T-cell (primary cell): ENCODE measurements around the gene FGG. TPM values are rescaled to one million over a fixed set of nuclear protein-coding genes. Genes with fewer than 3 reads are reported as not detected.

ENCODE experiments used
- ATAC-seq, 4 experiments: fragments of 200-7000 bp in 3 of 4; fragments of 150-1000 bp in 1 of 4; cut with Tn5 transposase; replicated peaks in 1 of 4; 1 replicate in 3 of 4; 2 replicates in 1 of 4; pipeline ENCODE4 v1.10.0; 2021; ENCODE audit warnings: moderate library complexity in 3 of 4, mild to moderate bottlenecking in 2 of 4, moderate number of reproducible peaks in 1 of 4
- CTCF ChIA-PET, 2 donors: fragments of 300-600 bp; sonication (Branson Sonifier 250); formaldehyde crosslinking; loops; one replicate each; lab custom pipeline; 2022; ENCODE audit warnings: antibody characterized with exemption in 2 of 2; lab: Charles Lee
- POLR2A ChIA-PET, 2 donors: fragments of 300-600 bp; sonication (Branson Sonifier 250); formaldehyde crosslinking; loops; one replicate each; lab custom pipeline; 2022; ENCODE audit warnings: antibody characterized with exemption in 2 of 2; lab: Charles Lee
- DNase-seq, 35 experiments: peaks; one replicate each; pipeline versions ENCODE4 v3.0.0 to v3.0.0-alpha.2; 2013 to 2023
- H3K27ac ChIP-seq: one replicate; pipeline ENCODE4 v1.5.1; 2013; ENCODE audit warnings: low read length
- H3K27me3 ChIP-seq, 2 experiments: replicated peaks in 1 of 2; 1 replicate in 1 of 2; 2 replicates in 1 of 2; pipeline versions ENCODE4 v1.6.1 to v1.7.0; 2013; ENCODE audit warnings: low read length in 1 of 2, mixed read lengths in 1 of 2; ENCODE audit not compliant: control insufficient read depth in 2 of 2, insufficient read depth in 2 of 2; ENCODE audit errors: extremely low read depth in 1 of 2
- H3K36me3 ChIP-seq, 2 donors: 1 replicate in 1 of 2; 2 replicates in 1 of 2; pipeline versions ENCODE4 v1.6.1 to v1.7.0; 2013; ENCODE audit warnings: low read length in 1 of 2; ENCODE audit not compliant: control insufficient read depth in 2 of 2, insufficient read depth in 1 of 2; ENCODE audit errors: extremely low read depth in 1 of 2
- H3K4me1 ChIP-seq, 2 experiments: 1 replicate in 1 of 2; 2 replicates in 1 of 2; pipeline versions ENCODE4 v1.6.1 to v1.7.0; 2013; ENCODE audit warnings: low read length in 2 of 2, mixed read lengths in 1 of 2; ENCODE audit not compliant: insufficient read depth in 2 of 2, control insufficient read depth in 1 of 2; ENCODE audit errors: extremely low read depth in 1 of 2
- H3K4me3 ChIP-seq, 2 donors: 1 replicate in 1 of 2; 2 replicates in 1 of 2; pipeline versions ENCODE4 v1.5.1 to v1.7.0; 2013; ENCODE audit warnings: mild to moderate bottlenecking in 2 of 2, low read length in 1 of 2, moderate library complexity in 1 of 2; ENCODE audit not compliant: control insufficient read depth in 1 of 2; ENCODE audit errors: extremely low read depth in 1 of 2
- H3K9me3 ChIP-seq: 2 replicates; pipeline ENCODE4 v1.7.0; 2013
- H3K27ac Mint-ChIP-seq, 2 donors: one replicate each; pipeline ENCODE4 v1.8.0; 2020 to 2021; ENCODE audit warnings: mild to moderate bottlenecking in 2 of 2, mixed read lengths in 2 of 2
- H3K27me3 Mint-ChIP-seq, 2 donors: one replicate each; pipeline ENCODE4 v1.8.0; 2021 to 2022; ENCODE audit warnings: mixed read lengths in 2 of 2
- H3K36me3 Mint-ChIP-seq: one replicate; pipeline ENCODE4 v1.8.0; 2021; ENCODE audit warnings: mixed read lengths
- H3K4me1 Mint-ChIP-seq, 3 donors: one replicate each; pipeline ENCODE4 v1.8.0; 2020 to 2022; ENCODE audit warnings: mixed read lengths in 3 of 3, mild to moderate bottlenecking in 1 of 3
- H3K4me3 Mint-ChIP-seq, 3 donors: one replicate each; pipeline ENCODE4 v1.8.0; 2020 to 2022; ENCODE audit warnings: mild to moderate bottlenecking in 3 of 3, mixed read lengths in 3 of 3, moderate library complexity in 3 of 3
- H3K9me3 Mint-ChIP-seq, 3 donors: one replicate each; pipeline ENCODE4 v1.8.0; 2020 to 2022; ENCODE audit warnings: mixed read lengths in 3 of 3
- WGBS: methylation state at CpG from one replicate; pipeline ENCODE4 v1.1.5; 2013; ENCODE audit warnings: missing lambda C conversion rate; ENCODE audit not compliant: insufficient coverage; 5-methylcytosine and 5-hydroxymethylcytosine counted together
- total RNA-seq, 35 experiments: library from RNA in 6 of 35; stranded (reverse) in 6 of 35; fragments of 120-200 nt in 1 of 35; gene quantifications; one replicate each; pipeline versions ENCODE4 v1.2.1 to v1.2.4 and lab custom pipeline; 2013 to 2026

Gene FGG
- total RNA-seq, 5 donors from 2014 or later (not counting 1 experiment from before 2014, with no cell fraction given): 1.7 to 4.9 (median 3.6) TPM; not detected in 2

DNA sequence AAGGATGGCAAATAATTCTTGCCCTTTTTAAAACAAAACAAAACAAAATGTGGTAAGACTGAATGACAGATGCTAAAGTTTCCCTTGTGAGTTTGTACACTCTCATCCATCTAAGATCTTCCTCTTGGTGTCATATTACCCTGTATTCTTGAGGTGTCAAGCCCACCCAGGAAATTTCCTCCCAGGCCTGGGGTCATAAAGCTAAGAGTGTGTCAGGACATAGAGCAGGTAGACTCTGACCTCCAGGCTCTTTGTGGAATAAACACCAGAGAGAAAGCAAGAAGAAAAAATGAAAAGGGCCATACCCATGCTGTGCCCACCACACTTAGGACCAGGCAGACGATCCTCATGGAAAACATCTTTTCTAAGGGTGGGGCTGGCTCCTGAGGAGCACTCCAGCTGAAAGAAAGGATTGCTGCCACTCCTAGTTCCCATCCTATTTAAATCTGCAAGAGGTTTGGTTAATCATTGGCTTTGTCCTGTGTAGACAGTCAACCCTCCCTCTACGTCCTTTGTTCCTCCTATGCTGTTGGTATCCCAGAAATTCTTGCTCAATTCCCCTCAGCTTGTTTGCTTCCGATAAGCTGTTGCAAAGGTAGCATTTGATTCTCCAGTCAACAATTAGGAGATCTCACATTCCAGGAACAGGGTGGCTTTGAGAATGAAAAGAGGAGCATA lies 22.0 kb downstream of the FGG start, which contains the start of gene FGA:
TSS of gene FGA (minus strand) at position 414 of the 678 bp plus-strand sequence. CDS start at position 359, 55 bp downstream.
- CTCF ChIA-PET: interaction anchor here in 1 of 2 donors (0.7 kb wide), 1 partner anchor 287 kb away, joined by 4 read pairs; no protein-coding TSS in a partner anchor
- H3K4me1 Mint-ChIP-seq: no peaks in the 10 kb centered on the region
- no peak within 1 kb of the TSS for H3K27ac ChIP-seq
- no peaks in the 10 kb centered on the region for H3K36me3 Mint-ChIP-seq
- peaks cover 14 to 24% of the 10 kb centered on the region in 2 donors for H3K27me3 Mint-ChIP-seq
- no peaks in the 10 kb centered on the region for H3K9me3 ChIP-seq
- DNase-seq (no peak), ATAC-seq (no peak)
- no CpG with 5 or more reads among the region's 3 CpGs for WGBS
- H3K9me3 Mint-ChIP-seq: no peaks in the 10 kb centered on the region
- H3K27me3 ChIP-seq: peaks cover 0 to 10% of the 10 kb centered on the region in 2 experiments
- H3K4me3 ChIP-seq: no peak within 1 kb of the TSS
- no peaks in the 10 kb centered on the region for H3K36me3 ChIP-seq
- no peak within 1 kb of the TSS for H3K27ac Mint-ChIP-seq
- H3K4me3 Mint-ChIP-seq: no peak within 1 kb of the TSS
- POLR2A ChIA-PET: no interaction called here
- no peaks in the 10 kb centered on the region for H3K4me1 ChIP-seq

DNA sequence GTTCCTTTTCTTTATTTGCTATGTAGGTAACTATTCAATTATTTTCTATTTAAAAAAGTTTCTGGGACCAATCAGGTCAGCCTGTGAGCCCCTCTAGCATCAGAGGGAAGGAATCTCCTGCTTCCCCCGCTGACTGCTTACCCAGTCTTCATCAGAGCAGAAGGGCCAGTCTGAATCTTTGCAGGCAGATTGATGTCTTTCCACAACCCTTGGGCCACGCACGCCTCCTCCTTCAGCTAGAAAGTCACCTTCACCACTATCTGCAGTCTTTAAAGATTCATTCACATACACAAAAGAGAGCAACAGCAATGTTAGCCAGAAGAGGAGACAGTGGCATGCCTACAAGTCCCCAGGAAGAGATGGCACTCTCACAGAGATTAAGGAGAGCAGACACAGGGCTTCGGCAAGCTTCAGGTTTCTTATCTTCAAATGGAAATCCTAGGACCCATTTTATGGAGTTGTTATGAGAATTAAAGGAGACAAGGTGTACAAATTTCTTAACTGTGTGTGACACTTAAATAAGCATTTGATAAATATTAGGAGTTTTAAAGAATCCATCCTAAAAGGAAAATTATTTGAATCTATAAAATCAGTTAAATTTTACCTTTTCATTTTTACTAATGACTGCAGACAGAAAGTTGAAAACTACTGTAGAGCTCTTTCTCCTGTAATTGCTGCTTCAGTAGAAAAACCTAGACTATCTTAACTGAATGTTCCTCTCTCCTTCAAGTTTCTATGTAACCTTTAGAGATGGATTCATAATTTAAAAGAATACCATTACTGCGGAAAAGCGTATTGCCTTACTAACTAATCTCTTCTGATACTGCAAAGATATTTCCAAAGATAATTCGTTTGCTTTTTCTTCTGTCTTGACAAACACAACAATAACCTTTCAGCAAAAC lies 22.9 kb downstream of the FGG start:
- Histone ChIP-seq H3K9me3 (no peaks in the 10 kb centered on the region), H3K4me3 (no peak overlapping the region), H3K27me3 (peaks cover 0 to 10% of the 10 kb centered on the region in 2 experiments), H3K36me3 (no peaks in the 10 kb centered on the region), H3K4me1 (no peaks in the 10 kb centered on the region), H3K27ac (no peak overlapping the region)
- POLR2A ChIA-PET: no interaction called here
- CTCF ChIA-PET: no interaction called here
- Mint-ChIP-seq H3K4me3 (no peak overlapping the region), H3K9me3 (no peaks in the 10 kb centered on the region), H3K27ac (no peak overlapping the region), H3K4me1 (no peaks in the 10 kb centered on the region), H3K36me3 (no peaks in the 10 kb centered on the region), H3K27me3 (peaks cover 17 to 24% of the 10 kb centered on the region in 2 donors)
- DNase-seq: no peak
- WGBS: 100% methylated on average over 1 of the region's 7 CpGs
- no peak for ATAC-seq

DNA sequence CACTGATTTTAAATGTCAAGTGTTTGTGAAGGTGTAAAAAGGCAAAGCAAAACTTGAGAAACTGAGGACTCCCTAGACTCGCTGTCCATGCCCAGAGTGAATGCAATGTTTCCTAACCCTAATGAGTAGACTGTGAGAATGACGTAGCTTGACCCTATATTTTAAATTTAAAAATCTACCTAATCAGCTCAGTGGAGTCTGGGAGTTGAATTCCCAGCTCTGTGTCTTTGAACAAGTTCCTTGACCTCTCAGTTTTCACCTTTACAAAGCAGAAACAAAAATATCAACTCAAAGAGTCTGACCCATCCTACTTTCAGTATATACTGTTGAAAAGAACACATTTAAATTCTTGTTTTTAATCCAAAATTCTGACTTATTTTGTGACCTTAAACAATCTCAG lies 24.3 kb downstream of the FGG start:
- ATAC-seq: no peak
- Histone ChIP-seq H3K36me3 (no peaks in the 10 kb centered on the region), H3K4me1 (no peaks in the 10 kb centered on the region), H3K4me3 (no peak overlapping the region), H3K9me3 (no peaks in the 10 kb centered on the region), H3K27ac (no peak overlapping the region), H3K27me3 (peaks cover 0 to 12% of the 10 kb centered on the region in 2 experiments)
- ChIA-PET POLR2A (interaction anchor here in 1 of 2 donors (0.8 kb wide), 1 partner anchor 24 kb away, joined by 3 read pairs; the partner anchor contains the start of gene FGG), CTCF (interaction anchor here in 1 of 2 donors (1.0 kb wide), 1 partner anchor 29 kb away, joined by 3 read pairs; no protein-coding TSS in a partner anchor)
- Mint-ChIP-seq H3K4me1 (no peaks in the 10 kb centered on the region), H3K4me3 (no peak overlapping the region), H3K9me3 (no peaks in the 10 kb centered on the region), H3K36me3 (no peaks in the 10 kb centered on the region), H3K27me3 (peaks cover 18 to 24% of the 10 kb centered on the region in 2 donors), H3K27ac (no peak overlapping the region)
- DNase-seq: no peak
- WGBS: 100% methylated on average over 1 of the region's 2 CpGs

DNA sequence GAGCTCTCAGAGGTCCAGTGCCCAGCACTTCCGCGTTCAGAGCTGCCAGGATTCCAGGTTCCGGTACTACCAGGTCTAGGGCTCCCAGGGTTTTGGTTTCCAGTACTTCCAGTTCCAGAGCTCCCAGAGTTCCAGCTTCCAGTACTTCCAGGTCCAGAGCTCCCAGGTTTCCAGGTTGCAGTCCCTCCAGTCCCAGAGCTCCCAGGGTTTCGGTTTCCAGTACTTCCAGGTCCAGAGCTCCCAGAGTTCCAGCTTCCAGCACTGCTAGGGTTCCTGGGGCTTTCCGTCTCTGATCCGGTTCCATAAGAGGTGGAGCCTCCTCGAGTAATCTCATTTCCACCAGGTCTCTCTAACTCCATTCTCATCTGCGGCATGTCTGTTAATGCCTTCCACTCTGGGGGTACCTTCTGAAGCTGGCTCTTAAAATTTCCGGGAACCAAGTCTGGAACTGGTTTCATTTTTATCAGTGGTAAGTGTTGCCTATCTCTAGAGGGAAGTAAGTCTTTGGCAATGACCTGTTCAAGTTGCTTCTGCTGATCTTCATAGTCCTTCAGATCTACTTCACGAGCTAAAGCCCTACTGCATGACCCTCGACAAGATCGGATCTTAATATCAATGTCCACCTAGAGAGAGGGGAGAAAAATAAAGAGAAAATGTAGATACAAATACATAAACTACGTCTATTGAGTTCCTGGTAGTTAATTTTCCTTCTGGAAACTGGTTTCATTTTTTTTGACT lies 26.0 kb downstream of the FGG start:
- H3K4me3 Mint-ChIP-seq: no peak overlapping the region
- Histone ChIP-seq H3K27me3 (peaks cover 0 to 12% of the 10 kb centered on the region in 2 experiments), H3K27ac (no peak overlapping the region), H3K9me3 (no peaks in the 10 kb centered on the region), H3K36me3 (no peaks in the 10 kb centered on the region), H3K4me1 (no peaks in the 10 kb centered on the region), H3K4me3 (no peak overlapping the region)
- ChIA-PET POLR2A (no interaction called here), CTCF (no interaction called here)
- H3K27ac Mint-ChIP-seq: no peak overlapping the region
- peaks cover 18 to 27% of the 10 kb centered on the region in 2 donors for H3K27me3 Mint-ChIP-seq
- ATAC-seq (no peak), DNase-seq (no peak)
- WGBS: 93% methylated on average over 8 of the region's 13 CpGs
- no peaks in the 10 kb centered on the region for H3K9me3 Mint-ChIP-seq
- H3K4me1 Mint-ChIP-seq: no peaks in the 10 kb centered on the region
- H3K36me3 Mint-ChIP-seq: no peaks in the 10 kb centered on the region

DNA sequence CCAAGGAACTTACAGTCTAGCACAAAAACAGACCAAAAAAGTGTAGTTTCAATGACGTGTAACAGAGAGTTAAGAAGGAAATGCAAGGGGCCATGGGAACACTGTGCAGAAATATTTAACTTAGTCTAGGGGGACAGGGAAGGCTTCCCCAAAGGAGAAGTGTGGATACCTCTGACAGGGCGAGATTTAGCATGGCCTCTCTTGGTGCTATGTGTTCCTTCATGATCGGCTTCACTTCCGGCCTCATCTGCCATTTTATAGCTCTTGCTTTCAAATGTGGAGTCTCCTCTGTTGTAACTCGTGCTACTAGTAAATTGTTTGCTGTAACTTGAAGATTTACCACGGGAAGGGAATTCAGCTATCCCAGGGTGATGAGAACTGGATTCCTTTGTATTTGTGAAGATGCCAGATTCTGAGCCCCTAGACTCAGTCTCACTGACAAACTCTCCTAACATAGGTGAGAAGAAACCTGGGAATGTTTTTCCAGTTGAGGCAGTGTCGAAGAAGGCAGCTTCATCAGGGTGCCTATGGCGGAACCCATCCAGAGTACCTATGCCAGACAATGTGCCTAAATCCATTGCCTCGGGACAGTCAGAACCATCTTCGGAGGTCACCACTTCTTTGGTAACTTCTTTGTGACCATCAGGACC lies 27.0 kb downstream of the FGG start:
- CTCF ChIA-PET: no interaction called here
- ATAC-seq: no peak
- Mint-ChIP-seq H3K4me1 (no peaks in the 10 kb centered on the region), H3K9me3 (no peaks in the 10 kb centered on the region), H3K27ac (no peak overlapping the region), H3K36me3 (no peaks in the 10 kb centered on the region), H3K27me3 (peaks cover 18 to 23% of the 10 kb centered on the region in 2 donors), H3K4me3 (no peak overlapping the region)
- WGBS: 84% methylated on average over 7 of the region's 10 CpGs
- POLR2A ChIA-PET: no interaction called here
- no peak for DNase-seq
- Histone ChIP-seq H3K27me3 (peaks cover 0 to 11% of the 10 kb centered on the region in 2 experiments), H3K9me3 (no peaks in the 10 kb centered on the region), H3K27ac (no peak overlapping the region), H3K4me3 (no peak overlapping the region), H3K36me3 (no peaks in the 10 kb centered on the region), H3K4me1 (no peaks in the 10 kb centered on the region)
